ENCODE results near the gene RBM19.

- TF ChIP-seq CTCF (conservative IDR thresholded peaks at IDR 0.05 in 1 of 2, IDR thresholded peaks at IDR 0.05 in 1 of 2; ENCODE audit: low read depth in 1 of 2, low read length in 2 of 2) (no peak), EZH2 (IDR thresholded peaks at IDR 0.05; ENCODE audit: low read length, missing control alignments) (no peak)
These were observed 44.7 kb downstream of the RBM19 start for GRCh38 chr12:113921430-113921829.
